Stimulated activated CD4-positive, alpha-beta T cell treated with anti-CD3 and anti-CD28 coated beads, Interleukin-1b, Interleukin-23, amount 100 ng/mL, for 4 hours (primary cell): Measurements from ENCODE around the gene HDAC4.

ENCODE experiments used
- DNase-seq, 2 donors: peaks; one replicate each; pipeline ENCODE4 v3.0.0-alpha.2; 2020; ENCODE audit warnings: low read depth in 2 of 2

Gene HDAC4

GRCh38 chr2:239014458-239015217, 386.2 kb downstream of the HDAC4 start:
- no peak for DNase-seq

- DNase-seq: no peak
Observed at GRCh38 chr2:239013678-239013976, 387.2 kb downstream of the HDAC4 start.

GRCh38 chr2:239012936-239013677, 387.7 kb downstream of the HDAC4 start:
- no peak for DNase-seq

- DNase-seq: no peak
Observed at GRCh38 chr2:239012228-239012627, 388.6 kb downstream of the HDAC4 start.

GRCh38 chr2:239009589-239009961, 391.2 kb downstream of the HDAC4 start:
- no peak for DNase-seq

GRCh38 chr2:239008677-239009588, 391.9 kb downstream of the HDAC4 start:
- DNase-seq: no peak

GRCh38 chr2:239008004-239008403, 392.8 kb downstream of the HDAC4 start:
- no peak for DNase-seq

- DNase-seq: no peak
Observed at GRCh38 chr2:239006622-239007285, 394.1 kb downstream of the HDAC4 start.

- no peak for DNase-seq
Observed at GRCh38 chr2:239005586-239005985, 395.2 kb downstream of the HDAC4 start.

GRCh38 chr2:239004274-239005015, 396.4 kb downstream of the HDAC4 start:
- DNase-seq: no peak

- no peak for DNase-seq
Observed at GRCh38 chr2:239003624-239004273, 397.1 kb downstream of the HDAC4 start.

- no peak for DNase-seq
Observed at GRCh38 chr2:239002954-239003623, 397.7 kb downstream of the HDAC4 start.

- no peak for DNase-seq
Observed at GRCh38 chr2:239002591-239002953, 398.2 kb downstream of the HDAC4 start.

- no peak for DNase-seq
Observed at GRCh38 chr2:239001794-239002193, 399.0 kb downstream of the HDAC4 start.

GRCh38 chr2:239000500-239001073, 400.2 kb downstream of the HDAC4 start:
- DNase-seq: no peak

- DNase-seq: no peak
Observed at GRCh38 chr2:239000089-239000488, 400.7 kb downstream of the HDAC4 start.

- DNase-seq: no peak
Observed at GRCh38 chr2:238999291-238999741, 401.5 kb downstream of the HDAC4 start.

- no peak for DNase-seq
Observed at GRCh38 chr2:238998801-238999200, 402.0 kb downstream of the HDAC4 start.
